Measurements from ENCODE around the gene NTM.

DNA sequence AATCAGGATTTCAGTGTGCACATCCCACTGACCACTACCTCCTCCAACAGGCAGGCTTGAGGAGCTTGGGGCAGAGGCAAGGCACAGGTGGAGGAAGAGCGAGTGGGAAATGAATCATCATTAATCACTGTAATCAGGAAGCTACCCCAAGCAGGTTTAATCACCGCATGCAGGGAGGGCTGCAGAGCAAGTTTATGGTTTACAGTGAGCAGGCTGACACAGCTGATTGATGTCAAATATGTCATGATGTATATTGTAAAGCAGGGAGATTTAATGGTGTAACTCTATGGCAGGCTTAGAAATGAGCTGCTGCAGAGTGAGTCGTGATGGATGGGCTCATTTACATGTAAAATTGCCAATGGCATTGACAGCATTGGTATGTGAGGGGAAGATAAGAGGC is 441.0 kb downstream of the NTM start:
- TF ChIP-seq, protein P1, sequence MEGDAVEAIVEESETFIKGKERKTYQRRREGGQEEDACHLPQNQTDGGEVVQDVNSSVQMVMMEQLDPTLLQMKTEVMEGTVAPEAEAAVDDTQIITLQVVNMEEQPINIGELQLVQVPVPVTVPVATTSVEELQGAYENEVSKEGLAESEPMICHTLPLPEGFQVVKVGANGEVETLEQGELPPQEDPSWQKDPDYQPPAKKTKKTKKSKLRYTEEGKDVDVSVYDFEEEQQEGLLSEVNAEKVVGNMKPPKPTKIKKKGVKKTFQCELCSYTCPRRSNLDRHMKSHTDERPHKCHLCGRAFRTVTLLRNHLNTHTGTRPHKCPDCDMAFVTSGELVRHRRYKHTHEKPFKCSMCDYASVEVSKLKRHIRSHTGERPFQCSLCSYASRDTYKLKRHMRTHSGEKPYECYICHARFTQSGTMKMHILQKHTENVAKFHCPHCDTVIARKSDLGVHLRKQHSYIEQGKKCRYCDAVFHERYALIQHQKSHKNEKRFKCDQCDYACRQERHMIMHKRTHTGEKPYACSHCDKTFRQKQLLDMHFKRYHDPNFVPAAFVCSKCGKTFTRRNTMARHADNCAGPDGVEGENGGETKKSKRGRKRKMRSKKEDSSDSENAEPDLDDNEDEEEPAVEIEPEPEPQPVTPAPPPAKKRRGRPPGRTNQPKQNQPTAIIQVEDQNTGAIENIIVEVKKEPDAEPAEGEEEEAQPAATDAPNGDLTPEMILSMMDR (IDR thresholded peaks at IDR 0.05), result no peak
- no peak for TF ChIP-seq POLR2AphosphoS5 (IDR thresholded peaks at IDR 0.05)

All from breast epithelium (tissue), 3 donors.